Neural progenitor cell (in vitro differentiated cells): Measurements from ENCODE around the gene P2RY6.

Experiments used
- CTCF ChIP-seq: fragments of 200-600 bp; sonication (generic); IDR thresholded peaks from 2 replicates; pipeline ENCODE4 v1.5.1; 2017; ENCODE audit warnings: antibody characterized with exemption, mild to moderate bottlenecking
- EZH2phosphoT487 ChIP-seq: fragments of 200-600 bp; sonication (generic); IDR thresholded peaks from 2 replicates; pipeline ENCODE4 v1.6.1; 2017; ENCODE audit warnings: antibody characterized with exemption

- TF ChIP-seq EZH2phosphoT487: no peak
- TF ChIP-seq CTCF: no peak
Measured at GRCh38 chr11:73285721-73286120, 13.6 kb downstream of the P2RY6 start.
